A549 (cell line): ENCODE measurements around the gene TLK1.

Source experiments
- CBX8 ChIP-seq: fragments of 200-600 bp; sonication (generic); IDR thresholded peaks from 2 replicates; pipeline ENCODE4 v1.6.1; 2016
- CTCF ChIP-seq: fragments of >200 bp; sonication (Bioruptor Twin); formaldehyde crosslinking; IDR thresholded peaks from 3 replicates; pipeline ENCODE4 v1.5.1; 2016
- HOXA7 ChIP-seq: fragments of 250-450 bp; sonication (Bioruptor Pico); IDR thresholded peaks from 2 replicates; pipeline ENCODE4 v1.5.0; 2020; ENCODE audit warnings: mild to moderate bottlenecking, moderate library complexity
- MAZ ChIP-seq: fragments of 150-350 bp; IDR thresholded peaks from 2 replicates; pipeline ENCODE4 v1.6.1; 2014; ENCODE audit warnings: antibody characterized with exemption, low read depth, low read length, borderline replicate concordance
- MYC ChIP-seq: IDR thresholded peaks from 2 replicates; pipeline ENCODE4 v1.6.1; 2012; ENCODE audit warnings: mild to moderate bottlenecking, inconsistent platforms, low read length, improper control_type of control experiment, borderline replicate concordance
- POLR2AphosphoS2 ChIP-seq: conservative IDR thresholded peaks from 2 replicates; pipeline ENCODE4 v1.6.1; 2012; ENCODE audit warnings: low read length, improper control_type of control experiment, inconsistent platforms
- RAD21 ChIP-seq, 2 experiments: fragments of >200 bp in 1 of 2; sonication (Bioruptor Twin) in 1 of 2; formaldehyde crosslinking in 1 of 2; IDR thresholded peaks in 1 of 2; conservative IDR thresholded peaks in 1 of 2; 2 replicates in 1 of 2; 3 replicates in 1 of 2; pipeline ENCODE4 v1.6.1; 2012 to 2018; ENCODE audit warnings: inconsistent platforms in 1 of 2
- RCOR1 ChIP-seq: fragments of 150-350 bp; IDR thresholded peaks from 2 replicates; pipeline ENCODE4 v1.6.1; 2014; ENCODE audit warnings: antibody characterized with exemption, low read length, low read depth
- REST ChIP-seq: fragments of 200-600 bp; sonication (generic); IDR thresholded peaks from 2 replicates; pipeline ENCODE4 v1.6.1; 2016; ENCODE audit warnings: antibody characterized with exemption, mild to moderate bottlenecking, moderate library complexity
- RFX5 ChIP-seq: fragments of 450-650 bp; IDR thresholded peaks from 2 replicates; pipeline ENCODE4 v1.7.1; 2014; ENCODE audit warnings: antibody characterized with exemption, mild to moderate bottlenecking, moderate library complexity
- SREBF2 ChIP-seq: fragments of 450-650 bp; IDR thresholded peaks from 2 replicates; pipeline ENCODE4 v1.6.1; 2014; ENCODE audit warnings: mild to moderate bottlenecking, moderate library complexity
- TF ChIP-seq, protein P1 (sequence below): IDR thresholded peaks from 2 replicates; pipeline ENCODE4 v1.6.1; 2012

GRCh38 chr2:170969030-170969429, 191.7 kb downstream of the TLK1 start:
- TF ChIP-seq MAZ (no peak), POLR2AphosphoS2 (no peak), CTCF (no peak), MYC (no peak), RAD21 (conservative IDR thresholded peaks at IDR 0.05 in 1 of 2, IDR thresholded peaks at IDR 0.05 in 1 of 2) (no peak), SREBF2 (no peak), CBX8 (no peak), HOXA7 (CRISPR knock-in tag) (no peak), RCOR1 (no peak), RFX5 (no peak), REST (no peak)
- TF ChIP-seq, protein P1, sequence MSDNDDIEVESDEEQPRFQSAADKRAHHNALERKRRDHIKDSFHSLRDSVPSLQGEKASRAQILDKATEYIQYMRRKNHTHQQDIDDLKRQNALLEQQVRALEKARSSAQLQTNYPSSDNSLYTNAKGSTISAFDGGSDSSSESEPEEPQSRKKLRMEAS = no peak
